Measurements from ENCODE around the gene OSBPL10. TPM values are rescaled to one million over a fixed set of nuclear protein-coding genes. Genes with fewer than 3 reads are reported as not detected.
A peak's percentile ranks its signal among the peaks of the same experiment; 100 is the strongest.

The OSBPL10 gene
- total RNA-seq (2021; fragmentation: NEBNext Ultra II Directional; extraction: Animal tissue kit (Norgen Biotek cat#: 25700)) (86.7 and 88.8 TPM in 2 replicates), polyA plus RNA-seq (2011; rRNA removed) (26.2 and 36.7 TPM in 2 replicates), polyA minus RNA-seq (2011; rRNA and poly(A)+ RNA removed) (96.3 and 100 TPM in 2 replicates)
- 37.2 TPM for polyA plus RNA-seq (2011; cell fraction: cytosol; rRNA removed)
- polyA plus RNA-seq (2011; cell fraction: nucleus; rRNA removed) = 64.0 TPM
- 42.5 to 54.1 TPM (median 48.7 TPM) in 4 replicates for polyA plus RNA-seq (2012, experiment 1 of 2)
- polyA plus RNA-seq (2012, experiment 2 of 2) = 8.4 TPM
- polyA plus RNA-seq (2013, experiment 1 of 2) = 21.4 TPM
- polyA plus RNA-seq (2013, experiment 2 of 2) = 20.6 TPM
- 60.3 TPM for polyA minus RNA-seq (2011; cell fraction: cytosol; rRNA and poly(A)+ RNA removed)
- polyA minus RNA-seq (2011; cell fraction: nucleus; rRNA and poly(A)+ RNA removed) = 113 TPM
- long read RNA-seq, experiment 1, full-length matches to known transcripts = 15 of 50 reads
- long read RNA-seq, experiment 1, partial matches to known transcripts = 12 of 50 reads
- long read RNA-seq, experiment 1, other reads (novel, unspliced or antisense) = 23 of 50 reads
- long read RNA-seq, experiment 2, full-length matches to known transcripts = 2 of 11 reads
- long read RNA-seq, experiment 2, partial matches to known transcripts = 0 of 11 reads
- long read RNA-seq, experiment 2, other reads (novel, unspliced or antisense) = 9 of 11 reads

- H3K23ac ChIP-seq (ENCODE audit: insufficient read length) = no peak within 1 kb of the TSS
- POLR2A ChIA-PET (ENCODE audit: partially characterized antibody) = interaction anchor here (1.1 to 2.7 kb wide), 4 partner anchors 10 to 130 kb away, joined by 3 to 13 read pairs (median 6); no protein-coding TSS in a partner anchor
- CTCF ChIA-PET (ENCODE audit: partially characterized antibody) = interaction anchor here (1.1 to 1.9 kb wide), 4 partner anchors 17 to 35 kb away, joined by 4 to 8 read pairs (median 4); no protein-coding TSS in a partner anchor
- peak within 1 kb of the TSS; percentile 97 for H4K91ac ChIP-seq (replicated peaks; ENCODE audit: insufficient read length, low read length)
- H3K18ac ChIP-seq (ENCODE audit: extremely low read depth, low read length) = peak within 1 kb of the TSS; percentile 98
- H3K4me2 ChIP-seq (ENCODE audit: insufficient read depth in 1 of 2, low read depth in 2 of 2, low read length in 2 of 2) = peak within 1 kb of the TSS; percentile 74 to 97
- no peak within 1 kb of the TSS for H3K14ac ChIP-seq (ENCODE audit: insufficient read length)
- peak within 1 kb of the TSS; percentile 92 for H2AFZ ChIP-seq (ENCODE audit: low read length)
- H3K79me2 ChIP-seq (ENCODE audit: control insufficient read depth in 1 of 2, insufficient read depth in 2 of 2, low read length in 2 of 2) = peaks cover 16 to 38% of the 10 kb centered on the region in 2 experiments
- H3K9ac ChIP-seq (replicated peaks in 1 of 4; ENCODE audit: extremely low read depth in 1 of 4, low read depth in 3 of 4, low read length in 3 of 4) = peak within 1 kb of the TSS; percentile 69 to 86 (median 78)
- peak within 1 kb of the TSS; percentile 76 for H3K4ac ChIP-seq (replicated peaks; ENCODE audit: insufficient read length, low read depth, low read length)
- H2BK120ac ChIP-seq (replicated peaks; ENCODE audit: low read depth, low read length) = no peak within 1 kb of the TSS
- FAIRE-seq (no peak), DNase-seq (ENCODE audit: low read depth in 1 of 2, low spot score in 2 of 2) (peak in 1 of 2 experiments; percentile 87)
- peak within 1 kb of the TSS; percentile 95 for H4K5ac ChIP-seq (ENCODE audit: insufficient read length, low read depth, low read length)
- H3K36me3 ChIP-seq (ENCODE audit: control insufficient read depth in 2 of 4, insufficient read depth in 4 of 4, low read length in 3 of 4) = peaks cover 0 to 8% (median 0%) of the 10 kb centered on the region in 4 experiments; a peak in 3 of 8 replicates
- peak within 1 kb of the TSS; percentile 91; the same call in 1 of the 2 replicates for H4K8ac ChIP-seq (ENCODE audit: extremely low read depth, insufficient read depth, low read length)
- H3K23me2 ChIP-seq (ENCODE audit: low read depth, low read length) = peaks cover 4% of the 10 kb centered on the region
- peak within 1 kb of the TSS; percentile 21; the same call in 1 of the 2 replicates for H2BK12ac ChIP-seq (ENCODE audit: low read depth, low read length)
- no peak within 1 kb of the TSS for H2AK5ac ChIP-seq (ENCODE audit: low read depth, low read length)
- peak within 1 kb of the TSS; percentile 92 for H3K56ac ChIP-seq (replicated peaks; ENCODE audit: insufficient read length, low read depth, low read length)
- no peaks in the 10 kb centered on the region for H4K20me1 ChIP-seq (replicated peaks in 1 of 2; ENCODE audit: control insufficient read depth in 1 of 2, insufficient read depth in 2 of 2, low read length in 2 of 2)
- H3K4me3 ChIP-seq (ENCODE audit: extremely low read depth in 1 of 4, insufficient read depth in 2 of 4, low read depth in 3 of 4, low read length in 4 of 4) = peak within 1 kb of the TSS; percentile 71 to 96 (median 88)
- 3% methylated on average over 48 of the region's 65 CpGs; no CpG with 5 or more reads in 1 of the 2 experiments for WGBS, 2 experiments (ENCODE audit: extremely low coverage in 1 of 2, insufficient coverage in 1 of 2, insufficient read length in 1 of 2, insufficient replicate concordance in 2 of 2, low coverage in 1 of 2, low lambda C conversion rate in 2 of 2, missing lambda C conversion rate in 1 of 2)
- H3K79me1 ChIP-seq (ENCODE audit: low read depth, low read length) = peaks cover 2% of the 10 kb centered on the region; the same call in 1 of the 2 replicates
- H2BK5ac ChIP-seq (ENCODE audit: low read depth, low read length) = peak within 1 kb of the TSS; percentile 86; the same call in 1 of the 2 replicates
- H3K9me3 ChIP-seq (ENCODE audit: insufficient read depth in 2 of 2, low read depth in 1 of 2, low read length in 1 of 2) = no peaks in the 10 kb centered on the region
- peak within 1 kb of the TSS; percentile 55; the same call in 1 of the 2 replicates for H2BK15ac ChIP-seq (ENCODE audit: low read length)
- peak within 1 kb of the TSS; percentile 81 for H3K27ac ChIP-seq (ENCODE audit: low read depth, low read length)
- H3K4me1 ChIP-seq (replicated peaks in 1 of 4; ENCODE audit: control insufficient read depth in 3 of 4, insufficient read depth in 4 of 4, low read length in 3 of 4) = peaks cover 0 to 7% (median 4%) of the 10 kb centered on the region in 4 experiments; a peak in 3 of 7 replicates
- H3K27me3 ChIP-seq (replicated peaks in 1 of 4; ENCODE audit: control insufficient read depth in 3 of 4, extremely low read depth in 1 of 4, insufficient read depth in 3 of 4, low read length in 3 of 4) = no peaks in the 10 kb centered on the region; a peak in 1 of 7 replicates
- no peak within 1 kb of the TSS; the same call in 1 of the 2 replicates for H2BK20ac ChIP-seq (ENCODE audit: low read length)
- TF ChIP-seq JUND (IDR thresholded peaks at IDR 0.05; ENCODE audit: low read length) = 0 out of 2 replicates have a peak, but pooled peaks have one; percentile 8
- TF ChIP-seq ASH2L (IDR thresholded peaks at IDR 0.05; ENCODE audit: low read length) = peak; percentile 68
- peak; percentile 77; the same call in 1 of the 2 replicates for TF ChIP-seq RBBP5 (IDR thresholded peaks at IDR 0.05; ENCODE audit: borderline replicate concordance, low read depth, low read length)
- TF ChIP-seq TAF7 (optimal IDR thresholded peaks at IDR 0.05; ENCODE audit: borderline replicate concordance, low read depth, low read length) = no peak
- no peak for TF ChIP-seq SUZ12 (IDR thresholded peaks at IDR 0.05; ENCODE audit: low read length)
- peak; percentile 38; the same call in 1 of the 2 replicates for TF ChIP-seq BACH1 (IDR thresholded peaks at IDR 0.05; ENCODE audit: low read length)
- no peak for TF ChIP-seq GTF2F1 (IDR thresholded peaks at IDR 0.05; ENCODE audit: borderline replicate concordance, low read depth, low read length)
Measured at GRCh38 chr3:31981206-31982181, at the start of gene OSBPL10, which contains the start of gene ZNF860. Gene OSBPL10 (minus strand): TSS chr3:31981262. CDS start chr3:31981179, 83 bp downstream. Gene ZNF860 (plus strand): TSS chr3:31981750. CDS start chr3:31989080, 7,330 bp downstream.
